ENCODE measurements around the gene ALDH16A1. TPM values are rescaled to one million over a fixed set of nuclear protein-coding genes. Genes with fewer than 3 reads are reported as not detected.

Gene ALDH16A1
- total and polyA plus RNA-seq, 2 donors (not counting 3 experiments of a cell fraction or from before 2014, with no cell fraction given): 27.6 to 33.2 TPM

- Histone ChIP-seq H3K9me1 (replicated peaks; ENCODE audit: control insufficient read depth, extremely low read depth, insufficient read depth, low read length) (no peaks in the 10 kb centered on the region), H3K4me1 (ENCODE audit: control insufficient read depth, extremely low read depth, insufficient read depth, low read length) (no peaks in the 10 kb centered on the region), H3K9ac (replicated peaks; ENCODE audit: extremely low read depth, insufficient read depth, low read length) (no peak overlapping the region), H3K27me3 (ENCODE audit: control insufficient read depth in 2 of 2, insufficient read depth in 2 of 2, low read length in 2 of 2) (peaks cover 28 to 40% of the 10 kb centered on the region in 2 experiments), H3K36me3 (ENCODE audit: control insufficient read depth in 2 of 2, extremely low read depth in 1 of 2, insufficient read depth in 2 of 2, low read length in 2 of 2) (no peaks in the 10 kb centered on the region), H3K9me3 (replicated peaks; ENCODE audit: control insufficient read depth, insufficient read depth, low read length) (no peaks in the 10 kb centered on the region), H3K4me3 (replicated peaks in 1 of 3; ENCODE audit: insufficient read depth in 1 of 3, low read depth in 1 of 3, low read length in 3 of 3) (no peak overlapping the region), H2AFZ (ENCODE audit: low read depth, low read length) (no peak overlapping the region), H3K27ac (ENCODE audit: insufficient read depth, low read depth, low read length) (no peak overlapping the region), H4K20me1 (replicated peaks; ENCODE audit: control insufficient read depth, extremely low read depth, insufficient read depth, low read length) (no peaks in the 10 kb centered on the region), H3K4me2 (ENCODE audit: insufficient read depth, low read length) (no peak overlapping the region), H3K79me2 (ENCODE audit: control insufficient read depth, insufficient read depth, low read length) (no peaks in the 10 kb centered on the region)
- CTCF ChIA-PET: interaction anchor here (0.8 to 2.4 kb wide), 4 partner anchors 9 to 25 kb away, joined by 3 to 10 read pairs (median 3); partner anchors contain the start of gene GFY
- BruUV-seq (replicated peaks): no TSS peak
- no peak for FAIRE-seq
- TF ChIP-seq JUN (IDR thresholded peaks at IDR 0.05; ENCODE audit: borderline replicate concordance, insufficient read depth, insufficient read length, low read depth) (no peak), CTCF (IDR thresholded peaks at IDR 0.05; ENCODE audit: extremely low read depth in 1 of 2, insufficient read depth in 1 of 2, low read depth in 1 of 2, low read length in 2 of 2) (no peak), MYC (IDR thresholded peaks at IDR 0.05; ENCODE audit: low read depth, low read length) (no peak), POLR2A (IDR thresholded peaks at IDR 0.05; ENCODE audit: low read depth, low read length) (no peak), FOS (IDR thresholded peaks at IDR 0.05; ENCODE audit: borderline replicate concordance, insufficient read depth, low read length) (no peak), MAX (IDR thresholded peaks at IDR 0.05; ENCODE audit: insufficient read depth, insufficient read length) (no peak), GATA2 (IDR thresholded peaks at IDR 0.05; ENCODE audit: insufficient read depth, insufficient read length, low read depth, low read length) (no peak), EZH2 (IDR thresholded peaks at IDR 0.05; ENCODE audit: borderline replicate concordance, low read depth, low read length, severe bottlenecking) (no peak), POLR2AphosphoS5 (IDR thresholded peaks at IDR 0.05; ENCODE audit: insufficient read depth, low read depth, low read length) (no peak)
- intact Hi-C loops (cut with micrococcal nuclease) (no loop called here), dilution Hi-C loops (cut with MboI; ENCODE audit: extremely low pct_ligation_motif_present, low sequenced_read_pairs) (no loop called here)
- POLR2A ChIA-PET: no interaction called here
- DNase-seq (ENCODE audit: low read depth, low spot score): no peak
Measured at GRCh38 chr19:49417088-49417487, 35.9 kb upstream of the ALDH16A1 start.
